HS-27A (cell line): ENCODE data around the gene ANKFN1.
A peak's percentile ranks its signal among the peaks of the same experiment; 100 is the strongest.
"Not testable (repeated sequence)": the region's sequence is repeated elsewhere in the genome, so short reads cannot be mapped to it uniquely, and the experiment has no call there.

Experiments
- DNase-seq: peaks from one replicate; pipeline ENCODE4 v3.0.0-alpha.2; 2012; ENCODE audit warnings: low read depth, missing footprints

Gene ANKFN1

DNA sequence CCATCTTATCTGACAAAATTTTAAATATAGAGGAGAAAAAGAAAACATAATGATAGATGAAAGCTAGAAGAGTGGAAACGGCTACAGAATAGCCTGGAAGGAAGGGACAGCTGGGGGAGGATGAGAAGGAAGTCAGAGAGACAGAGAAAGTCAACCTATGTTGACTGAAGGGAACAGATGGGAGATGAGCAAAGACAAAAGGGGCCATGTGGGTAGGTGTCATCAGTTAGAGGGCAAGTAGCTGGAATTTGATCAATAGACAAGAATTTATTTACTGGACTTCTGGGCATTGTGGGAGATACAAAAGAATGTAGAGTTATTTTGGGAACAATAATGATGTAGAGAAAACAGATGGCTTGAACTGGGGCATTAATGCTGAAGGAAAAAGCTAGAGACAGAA lies 194.4 kb downstream of the ANKFN1 start:
- DNase-seq: no peak

DNA sequence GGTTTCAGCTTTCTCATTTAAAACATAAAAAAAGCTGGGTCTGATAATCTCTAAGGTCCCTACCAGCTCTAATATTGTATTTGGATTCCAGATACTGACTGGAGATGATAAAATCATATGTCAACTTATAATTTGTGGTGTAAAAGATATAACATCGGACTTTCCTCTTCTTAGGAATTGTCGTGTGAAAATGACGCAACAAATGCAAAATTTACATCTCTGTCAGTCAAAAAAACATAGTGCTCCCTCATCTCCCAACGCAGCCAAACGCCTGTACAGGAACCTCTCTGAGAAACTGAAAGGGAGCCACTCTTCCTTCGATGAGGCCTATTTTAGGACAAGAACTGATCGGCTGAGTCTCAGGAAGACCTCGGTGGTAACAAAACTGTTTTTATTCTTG lies 197.3 kb downstream of the ANKFN1 start:
- peak; percentile 15 for DNase-seq

DNA sequence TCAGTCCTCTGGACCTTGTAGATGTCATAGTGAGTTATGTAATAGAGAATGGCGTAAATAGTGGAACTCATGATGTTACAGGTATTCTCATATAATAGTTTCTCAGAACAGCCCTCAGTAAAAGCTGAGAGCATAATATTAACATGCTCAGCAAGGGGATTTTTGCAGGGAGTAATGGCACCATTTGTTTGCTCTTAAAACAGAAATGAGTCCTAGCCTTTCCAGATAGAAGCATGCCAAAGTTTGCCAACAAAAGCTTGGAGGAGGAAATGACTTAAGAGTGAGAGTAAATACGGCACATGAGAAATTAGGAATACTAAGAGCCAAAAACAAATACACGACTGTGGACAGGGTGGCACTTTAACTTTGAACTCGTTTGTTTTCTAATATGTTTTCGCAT lies 198.4 kb downstream of the ANKFN1 start:
- DNase-seq: no peak

DNA sequence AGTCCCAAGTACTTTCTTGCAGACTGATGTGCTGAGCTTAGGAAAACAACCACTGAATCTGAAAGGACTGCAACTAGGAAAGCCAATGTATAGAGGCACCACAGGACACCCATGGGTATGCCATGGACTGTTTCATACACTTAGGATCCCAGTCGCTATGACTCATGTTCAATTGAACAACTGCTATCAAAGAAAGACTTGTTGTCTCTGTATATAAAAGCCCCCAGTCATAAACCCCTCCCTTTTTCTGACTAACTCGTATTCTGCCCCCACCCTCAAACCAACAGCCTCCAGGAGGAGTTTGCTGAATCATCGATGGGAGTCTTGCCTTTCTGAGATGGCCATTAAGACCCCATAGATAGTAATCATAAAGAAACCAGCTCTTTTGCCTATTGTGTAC lies 205.4 kb downstream of the ANKFN1 start:
- peak; percentile 17 for DNase-seq

DNA sequence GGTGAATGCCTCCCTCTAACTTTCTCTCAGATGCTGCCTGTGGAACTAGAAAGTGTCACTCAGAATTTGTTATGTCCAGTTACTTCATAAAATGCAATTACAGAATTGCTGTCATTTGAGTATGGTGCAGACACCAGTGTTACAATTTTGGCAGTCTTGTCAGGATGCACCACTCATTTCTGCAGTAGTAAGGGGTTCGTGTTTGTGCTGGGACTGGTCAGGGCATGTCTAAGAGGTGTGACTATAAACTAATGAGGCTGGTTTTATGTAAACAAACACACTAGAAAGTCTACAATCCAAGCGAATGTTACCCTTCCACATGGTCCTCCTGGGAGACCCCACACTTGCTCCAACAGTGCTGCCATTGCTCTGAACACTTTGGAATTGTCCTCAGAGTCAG lies 206.2 kb downstream of the ANKFN1 start:
- no peak for DNase-seq

DNA sequence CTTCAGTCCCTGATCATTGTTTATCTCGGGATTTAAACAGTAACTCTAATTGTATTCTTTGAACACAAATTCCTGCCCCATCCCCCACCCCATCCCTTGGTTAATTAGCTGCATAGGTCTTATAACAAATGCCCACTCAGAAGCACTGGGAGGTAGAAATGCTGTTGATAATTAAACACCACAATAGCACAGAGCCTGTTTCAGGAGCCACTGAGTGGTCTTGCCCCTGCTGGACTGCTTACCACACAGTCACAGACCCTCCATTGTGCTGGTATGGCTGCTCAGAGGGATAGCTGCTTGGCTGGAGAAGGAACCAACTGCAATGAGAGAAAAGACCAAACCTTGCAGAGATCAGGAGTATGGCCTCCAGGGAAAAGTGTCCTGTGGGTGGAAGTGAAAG lies 214.1 kb downstream of the ANKFN1 start:
- no peak for DNase-seq

DNA sequence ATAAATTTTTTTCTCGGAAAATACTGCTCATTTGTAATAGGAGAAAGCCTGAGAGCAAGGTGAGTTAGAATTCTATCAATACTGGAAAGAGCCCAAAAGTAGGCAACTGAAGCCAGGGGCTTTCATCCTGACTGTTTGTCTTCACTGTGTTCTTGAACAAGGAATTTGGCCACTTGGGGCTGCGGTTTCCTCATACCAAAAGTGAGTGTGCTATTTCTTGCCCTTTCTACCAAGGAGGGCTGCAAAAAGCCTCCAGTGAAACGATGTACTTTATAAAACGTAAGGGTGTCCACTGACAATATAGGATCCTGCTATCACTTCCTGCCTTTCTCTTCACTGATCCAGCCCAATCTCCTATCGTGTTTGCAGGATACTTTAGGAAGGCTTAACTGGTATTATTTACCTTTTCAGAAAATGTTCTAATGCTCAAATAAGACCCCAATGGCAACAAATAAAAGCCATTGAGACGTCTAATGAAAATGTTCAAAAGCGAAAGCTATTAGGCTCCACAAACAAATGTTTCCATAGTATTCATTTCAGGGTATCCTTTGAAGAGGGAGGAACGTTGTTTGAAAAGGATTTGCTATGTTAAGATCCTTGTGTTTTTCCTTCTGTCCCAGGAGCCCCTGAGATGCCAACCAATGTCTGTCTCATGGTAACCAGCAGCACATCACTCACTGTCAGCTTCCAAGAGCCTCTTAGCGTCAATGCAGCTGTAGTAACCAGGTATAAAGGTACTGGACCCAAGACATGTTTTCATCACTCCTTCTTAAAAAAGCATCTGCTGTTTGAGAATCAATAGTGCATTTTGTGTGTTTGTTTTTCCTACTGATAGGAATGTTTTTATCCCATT lies 220.9 kb downstream of the ANKFN1 start:
- no peak for DNase-seq

DNA sequence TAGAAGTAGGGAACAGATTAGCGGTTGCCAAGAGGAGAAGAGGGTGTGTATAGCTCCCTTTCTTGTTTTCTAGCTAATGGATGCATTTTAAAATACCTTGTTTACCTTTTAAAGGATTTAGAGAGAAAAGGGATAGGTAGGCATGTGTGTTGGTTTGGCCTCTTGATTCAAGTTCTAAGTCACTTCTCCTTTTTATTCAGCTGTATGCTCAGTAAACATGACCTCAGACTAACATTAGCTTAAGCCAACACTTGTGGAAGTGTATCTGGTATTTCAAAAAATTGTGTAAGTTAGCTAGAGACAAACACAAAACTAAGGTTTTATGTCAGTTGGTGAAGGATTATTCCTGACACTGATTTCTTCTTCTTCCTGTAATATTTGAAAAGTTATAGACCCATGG lies 236.1 kb downstream of the ANKFN1 start:
- DNase-seq: no peak

DNA sequence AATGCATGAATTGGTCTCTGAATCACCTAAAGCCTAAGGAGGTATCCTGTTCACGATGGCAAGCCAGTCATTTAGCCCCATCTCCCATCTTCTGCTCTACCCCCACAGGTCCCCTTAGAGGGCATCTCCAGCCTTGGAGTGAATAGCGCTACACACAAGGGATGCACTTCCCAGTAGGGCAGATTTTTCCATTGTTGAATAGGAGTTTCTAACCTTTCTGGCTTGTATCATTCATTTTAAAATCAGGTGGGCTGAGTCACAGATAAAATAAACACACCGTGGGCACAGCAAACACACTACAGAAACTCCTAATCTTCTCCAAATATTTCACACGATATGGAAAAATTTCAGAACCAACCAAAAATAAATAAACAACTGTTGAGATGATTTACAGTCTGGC lies 239.0 kb downstream of the ANKFN1 start:
- no peak for DNase-seq

DNA sequence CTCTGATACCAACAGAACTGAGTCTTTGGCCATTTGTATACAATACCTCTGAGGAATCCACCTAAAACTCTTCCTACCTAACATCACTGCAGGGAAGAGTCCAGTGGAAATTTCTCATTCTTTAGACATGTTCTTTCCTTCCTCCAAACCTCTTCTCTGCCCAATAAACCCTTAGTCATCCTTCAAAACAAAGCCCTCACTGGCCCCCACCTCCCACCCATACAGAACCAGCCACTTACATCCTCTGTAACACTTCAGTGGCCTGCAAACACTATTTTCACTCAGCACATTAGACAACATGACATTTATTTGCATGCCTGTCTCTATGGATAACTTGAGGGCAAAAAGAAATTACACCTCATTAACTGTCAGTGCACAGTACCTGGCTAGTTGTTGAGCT lies 239.9 kb downstream of the ANKFN1 start:
- no peak for DNase-seq

DNA sequence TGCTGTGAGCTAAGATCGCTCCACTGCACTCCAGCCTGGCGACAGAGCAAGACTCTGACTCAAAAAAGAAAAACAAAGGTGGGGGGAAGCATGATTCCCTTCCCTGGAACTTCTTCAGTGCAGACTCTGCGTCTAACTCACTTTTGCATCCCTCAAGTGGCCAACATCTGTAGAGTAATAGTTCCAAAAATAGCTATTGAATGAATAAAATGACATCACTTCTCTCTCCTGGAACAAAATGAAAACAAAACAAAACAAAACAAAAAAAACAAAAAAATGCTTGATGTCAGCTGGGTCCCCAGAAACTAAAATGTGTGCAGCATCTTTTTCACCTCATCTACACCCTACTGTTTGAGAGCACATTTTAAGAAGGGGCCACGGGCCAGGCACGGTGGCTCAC lies 242.5 kb downstream of the ANKFN1 start:
- no peak for DNase-seq

DNA sequence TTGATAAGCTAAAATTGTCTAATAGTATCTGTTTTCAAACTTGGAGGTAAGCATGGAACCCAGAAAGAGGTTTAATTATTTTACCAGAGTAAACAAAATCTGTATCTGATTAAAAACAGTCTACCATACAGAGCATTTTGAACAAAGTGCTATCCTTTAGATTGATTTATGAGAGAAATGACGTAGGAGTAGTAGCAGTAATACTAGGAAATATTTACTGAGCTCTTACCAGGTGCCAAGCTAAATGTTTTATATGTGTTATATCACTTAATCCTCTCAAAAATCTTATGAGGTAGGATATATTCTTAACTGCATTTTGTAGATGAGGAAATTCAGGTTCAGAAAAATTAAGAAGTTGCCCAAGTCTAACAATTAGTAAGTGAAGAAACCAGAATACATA lies 253.8 kb downstream of the ANKFN1 start:
- no peak for DNase-seq

DNA sequence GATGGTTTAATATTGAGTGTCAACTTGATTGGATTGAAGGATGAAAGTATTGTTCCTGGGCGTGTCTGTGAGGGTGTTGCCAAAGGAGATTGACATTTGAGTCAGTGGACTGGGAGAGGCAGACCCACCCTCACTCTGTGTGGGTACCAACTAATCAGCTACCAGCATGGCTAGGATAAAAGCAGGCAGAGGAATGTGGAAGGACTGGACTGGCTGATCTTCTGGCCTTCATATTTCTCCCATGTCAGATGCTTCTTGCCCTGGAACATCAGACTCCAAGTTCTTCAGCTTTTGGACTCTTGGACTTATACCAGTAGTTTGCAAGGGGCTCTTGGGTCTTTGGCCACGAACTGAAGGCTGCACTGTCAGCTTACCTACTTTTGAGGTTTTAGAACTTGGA lies 259.1 kb downstream of the ANKFN1 start:
- DNase-seq: not testable (repeated sequence)

DNA sequence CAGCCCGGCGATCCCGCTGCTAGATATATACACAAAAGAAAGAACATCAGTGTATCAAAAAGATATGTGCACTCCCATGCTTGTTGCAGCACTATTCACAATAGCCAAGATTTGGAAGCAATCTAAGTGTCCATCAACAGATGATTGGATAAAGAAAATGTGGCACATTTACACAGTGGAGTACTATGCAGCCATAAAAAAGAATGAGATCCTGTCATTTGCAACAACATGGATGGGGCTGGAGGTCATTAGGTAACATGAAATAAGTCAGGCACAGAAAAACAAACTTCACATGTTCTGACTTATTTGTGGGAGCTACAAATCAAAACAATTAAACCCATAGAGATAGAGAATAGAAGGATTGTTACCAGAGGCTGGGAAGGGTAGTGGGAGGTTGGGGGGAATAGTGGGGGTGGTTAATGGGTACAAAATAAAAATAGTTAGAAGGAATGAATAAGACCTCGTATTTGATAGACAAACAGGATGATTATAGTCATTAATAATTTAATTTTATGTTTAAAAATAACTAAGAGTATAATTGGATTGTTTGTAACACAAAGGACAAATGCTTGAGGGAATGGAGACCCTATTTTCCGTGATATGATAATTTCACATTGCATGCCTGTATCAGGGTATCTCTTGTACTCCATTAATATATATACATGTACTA lies 263.5 kb downstream of the ANKFN1 start:
- DNase-seq: no peak

DNA sequence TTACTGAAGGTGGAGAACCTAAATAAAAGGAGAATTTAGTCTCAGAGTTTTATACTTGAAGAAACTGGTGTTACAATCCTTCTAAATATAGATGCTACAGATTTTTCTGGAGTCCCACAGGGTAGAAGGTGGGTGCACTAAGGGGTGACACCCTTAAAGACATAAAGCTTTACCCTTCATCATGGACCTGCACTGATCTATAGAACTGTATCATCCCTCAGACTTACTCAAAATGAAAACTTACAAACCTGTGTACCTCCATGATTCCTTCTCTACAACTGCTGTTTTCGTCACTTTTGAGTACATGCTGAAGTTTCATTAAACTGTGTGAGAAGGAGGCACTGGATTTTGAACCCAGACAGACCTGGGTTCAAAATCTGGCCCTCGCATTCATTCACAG lies 270.7 kb downstream of the ANKFN1 start:
- no peak for DNase-seq

DNA sequence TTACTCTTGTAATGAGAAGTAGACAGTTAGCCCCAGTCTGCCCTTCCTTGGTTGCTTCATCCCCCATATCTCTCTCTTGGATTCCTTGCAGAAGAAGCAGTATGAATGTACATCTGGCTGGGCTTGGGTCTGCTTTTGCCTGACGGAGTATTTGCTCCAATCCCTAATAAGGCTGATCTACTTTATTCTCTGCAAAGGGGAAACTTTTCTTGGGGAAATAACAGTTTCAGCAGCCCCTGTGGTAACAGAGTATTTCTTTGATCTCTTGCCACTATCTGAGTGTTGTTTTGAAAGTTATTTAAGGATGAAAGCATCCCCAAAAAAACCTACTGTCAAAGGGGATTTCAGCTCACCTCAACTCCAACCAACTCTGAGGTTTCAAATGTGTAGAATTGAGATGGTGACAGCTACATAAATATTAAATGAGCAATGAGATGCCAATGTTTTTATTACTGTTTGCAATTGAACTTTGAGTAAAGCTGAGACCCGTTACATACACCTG lies 271.3 kb downstream of the ANKFN1 start:
- DNase-seq: no peak

DNA sequence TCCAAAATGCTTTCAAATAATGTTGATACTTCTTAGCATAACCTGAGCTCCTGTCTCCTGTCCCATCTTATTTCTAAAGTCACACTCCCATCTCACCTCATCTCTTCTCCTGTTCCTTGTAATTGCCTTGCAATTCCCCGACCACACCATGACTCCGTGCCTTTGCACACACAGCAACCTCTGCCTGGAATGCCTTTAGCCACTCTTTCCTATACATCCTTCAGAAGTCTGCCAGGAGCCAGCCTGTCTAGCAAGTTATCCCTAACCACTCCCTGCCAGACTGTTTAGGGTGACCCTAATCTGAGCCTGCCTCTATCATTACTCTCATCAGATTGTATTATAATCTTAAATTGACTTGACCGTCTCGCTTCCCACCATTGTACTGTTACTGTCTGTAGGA lies 272.2 kb downstream of the ANKFN1 start:
- DNase-seq: no peak

DNA sequence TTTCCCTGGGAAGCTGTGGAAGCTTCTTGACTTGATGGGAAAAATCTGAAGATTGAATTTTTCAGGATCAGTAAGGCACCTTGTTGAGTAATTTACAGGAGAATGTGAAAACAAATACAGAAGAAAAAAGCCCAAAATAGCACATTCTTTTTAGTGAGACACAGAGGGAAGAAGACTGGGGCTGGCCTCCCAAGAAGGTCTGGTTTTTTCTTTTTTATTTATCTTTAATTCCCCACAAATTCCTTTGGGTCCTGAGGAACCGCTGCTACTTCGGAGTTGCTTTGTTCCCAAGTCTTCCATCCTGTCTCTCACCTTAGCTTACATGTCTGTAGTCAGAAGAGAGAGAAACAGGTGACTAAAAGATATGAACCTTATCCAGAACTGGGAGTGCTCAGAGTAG lies 273.6 kb downstream of the ANKFN1 start:
- no peak for DNase-seq

DNA sequence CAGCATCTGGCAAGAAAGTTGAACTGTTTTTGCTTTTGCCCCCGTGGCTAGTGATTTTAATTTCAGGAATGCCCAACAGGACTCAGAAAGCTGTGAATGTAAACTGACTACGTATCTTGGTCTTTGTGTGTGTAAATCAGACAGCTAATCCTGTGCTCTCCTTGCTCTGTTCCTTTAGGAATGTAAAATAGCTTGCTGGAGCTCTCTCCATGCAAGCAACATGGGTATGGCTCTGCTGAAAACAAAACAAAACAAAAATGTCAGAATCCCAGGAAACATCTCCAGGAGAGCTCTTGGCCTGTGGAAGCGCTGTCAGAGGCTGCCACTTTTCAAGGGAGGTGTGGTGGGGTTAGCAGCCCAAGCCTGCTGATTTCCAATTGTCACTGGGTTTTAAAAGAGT lies 278.5 kb downstream of the ANKFN1 start:
- no peak for DNase-seq

DNA sequence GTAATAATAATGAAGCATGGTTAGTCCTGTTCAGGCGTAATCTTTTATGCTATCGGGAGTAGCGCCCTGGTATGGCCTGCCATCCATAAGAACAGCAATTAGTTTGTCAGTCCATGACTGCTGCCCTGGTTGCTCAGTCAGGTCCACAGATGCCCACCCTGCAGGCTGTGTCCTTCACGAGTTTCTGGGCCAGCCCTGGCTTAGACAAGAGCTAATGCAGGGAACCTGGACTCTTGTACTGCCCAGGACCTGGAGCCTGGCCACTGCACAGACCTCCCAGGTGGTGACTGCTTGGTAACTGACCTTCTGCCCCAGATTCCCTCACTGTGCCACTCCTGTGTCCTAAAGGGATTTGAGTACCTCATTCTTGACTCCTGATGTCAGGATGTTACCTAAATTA lies 279.2 kb downstream of the ANKFN1 start:
- no peak for DNase-seq

DNA sequence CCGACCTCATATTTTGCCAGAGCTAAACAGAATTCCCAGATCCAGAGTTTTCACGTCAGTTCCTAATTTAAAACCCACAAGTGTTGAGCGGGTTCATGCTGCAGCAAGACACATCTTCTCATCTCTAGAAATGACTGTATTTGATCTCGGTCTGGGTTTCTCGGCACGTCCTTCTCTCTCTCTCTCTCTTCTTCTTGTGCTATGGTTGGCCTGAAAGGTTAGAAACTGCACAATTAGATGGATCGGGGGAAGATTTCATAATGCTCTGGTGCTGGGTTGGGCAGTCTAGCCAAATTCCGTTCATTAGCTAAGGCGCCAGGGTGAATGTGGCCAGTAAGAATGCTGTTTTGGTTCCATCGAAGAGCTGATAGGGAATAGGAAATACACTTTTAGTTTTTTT lies 281.3 kb downstream of the ANKFN1 start:
- no peak for DNase-seq

DNA sequence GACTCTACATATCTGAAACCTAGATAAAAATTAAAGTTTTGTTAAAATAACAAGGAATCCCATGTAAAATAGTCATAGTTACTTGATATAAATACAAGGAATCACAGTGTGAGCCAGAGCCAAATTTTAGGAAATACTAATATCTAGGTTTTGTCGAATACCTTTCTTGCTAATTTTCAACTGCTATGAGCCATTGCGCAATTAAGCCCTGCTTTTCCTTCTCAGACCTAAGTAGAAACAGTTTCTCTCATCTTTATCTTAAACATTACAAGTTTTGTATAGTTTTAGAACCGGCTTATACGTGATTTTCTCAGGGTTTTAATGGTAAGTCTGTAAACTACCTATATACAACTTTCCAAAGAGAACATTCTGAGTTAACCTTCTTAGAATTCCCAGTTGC lies 282.9 kb downstream of the ANKFN1 start:
- no peak for DNase-seq

DNA sequence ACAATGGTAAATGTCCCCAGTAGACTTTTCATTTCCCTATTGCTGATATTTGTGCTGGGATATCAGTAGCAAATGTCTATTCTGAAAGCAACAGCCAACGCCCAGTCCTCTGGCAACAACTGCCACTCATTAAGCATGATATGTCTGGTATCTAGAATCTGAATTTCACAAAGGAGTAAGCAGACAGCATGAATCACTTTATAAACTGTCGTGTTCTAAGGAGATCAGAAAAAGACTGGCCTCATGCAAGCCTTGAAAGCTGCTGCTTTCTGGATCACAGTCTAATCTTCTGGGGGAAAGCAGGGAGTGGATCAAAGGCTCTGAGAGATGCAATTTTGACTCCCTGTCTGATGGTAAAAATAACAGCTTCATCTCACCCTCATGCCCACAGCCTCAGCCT lies 287.1 kb downstream of the ANKFN1 start:
- DNase-seq: peak; percentile 82

DNA sequence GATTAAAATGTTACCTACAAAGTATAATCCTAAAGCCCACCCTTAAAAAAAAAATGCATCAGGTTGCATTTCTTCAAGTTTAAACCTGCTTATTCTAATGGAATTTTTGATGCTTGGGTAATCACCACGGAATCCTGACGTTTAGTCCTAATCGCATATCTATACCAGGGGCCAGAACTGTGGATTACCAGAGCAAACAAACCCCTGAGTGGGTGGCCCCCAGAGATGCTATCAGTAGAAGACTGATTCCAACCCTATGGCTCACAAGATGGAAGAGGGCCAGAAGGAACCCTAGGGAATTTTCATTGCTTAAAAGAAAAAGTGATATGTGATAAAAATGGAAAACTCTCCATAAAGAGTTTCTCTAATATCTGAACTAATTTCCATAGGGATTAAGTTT lies 288.0 kb downstream of the ANKFN1 start:
- peak; percentile 94 for DNase-seq
